ENCODE measurements around the gene ALPL. TPM values are rescaled to one million over a fixed set of nuclear protein-coding genes. Genes with fewer than 3 reads are reported as not detected.

The ALPL gene
- total RNA-seq, 1 experiment from 2014 or later: not detected

- Histone ChIP-seq H4K20me1 (ENCODE audit: insufficient read depth) (no peaks in the 10 kb centered on the region), H3K4me3 (no peak overlapping the region), H3K36me3 (ENCODE audit: low read depth) (no peaks in the 10 kb centered on the region), H3K79me2 (ENCODE audit: low read depth) (no peaks in the 10 kb centered on the region), H3K9me3 (ENCODE audit: insufficient read depth, low read depth) (no peaks in the 10 kb centered on the region), H3K4me1 (replicated peaks; ENCODE audit: insufficient read depth) (no peaks in the 10 kb centered on the region), H3K27me3 (ENCODE audit: insufficient read depth, low read depth) (no peaks in the 10 kb centered on the region), H3K27ac (no peak overlapping the region), H3F3A (ENCODE audit: insufficient read depth, low read depth) (no peaks in the 10 kb centered on the region), H2AFZ (no peak overlapping the region), H3K9me2 (ENCODE audit: insufficient read depth) (no peaks in the 10 kb centered on the region), H3K4me2 (no peak overlapping the region)
- POLR2A ChIA-PET (ENCODE audit: unreplicated experiment): no interaction called here
- CTCF ChIA-PET: no interaction called here
- no peak for DNase-seq
- no peak for TF ChIP-seq EZH2 (IDR thresholded peaks at IDR 0.05; ENCODE audit: low read depth)
- intact Hi-C loops (cut with micrococcal nuclease; ENCODE audit: unreplicated experiment): no loop called here
- no TSS peak for BruUV-seq (replicated peaks)
Measured at GRCh38 chr1:21534146-21534545, 24.9 kb downstream of the ALPL start.

- Histone ChIP-seq H3K4me3 (no peak overlapping the region), H3K27me3 (ENCODE audit: insufficient read depth, low read depth) (no peaks in the 10 kb centered on the region), H2AFZ (no peak overlapping the region), H3K9me3 (ENCODE audit: insufficient read depth, low read depth) (no peaks in the 10 kb centered on the region), H3K4me1 (replicated peaks; ENCODE audit: insufficient read depth) (no peaks in the 10 kb centered on the region), H3K27ac (no peak overlapping the region), H3K4me2 (no peak overlapping the region), H3K36me3 (ENCODE audit: low read depth) (no peaks in the 10 kb centered on the region), H3K9me2 (ENCODE audit: insufficient read depth) (no peaks in the 10 kb centered on the region), H3F3A (ENCODE audit: insufficient read depth, low read depth) (no peaks in the 10 kb centered on the region), H4K20me1 (ENCODE audit: insufficient read depth) (no peaks in the 10 kb centered on the region), H3K79me2 (ENCODE audit: low read depth) (no peaks in the 10 kb centered on the region)
- intact Hi-C loops (cut with micrococcal nuclease; ENCODE audit: unreplicated experiment): loop anchor here (1.0 kb wide), 1 partner anchor 165 kb away; no protein-coding TSS in a partner anchor
- CTCF ChIA-PET: interaction anchor here (0.8 to 1.0 kb wide), 2 partner anchors 36 to 165 kb away, joined by 3 read pairs; no protein-coding TSS in a partner anchor
- TF ChIP-seq CTCF (conservative IDR thresholded peaks at IDR 0.05): peak; percentile 59
- TF ChIP-seq EZH2 (IDR thresholded peaks at IDR 0.05; ENCODE audit: low read depth): no peak
- POLR2A ChIA-PET (ENCODE audit: unreplicated experiment): no interaction called here
- peak; percentile 32 to 43 for DNase-seq
- no TSS peak for BruUV-seq (replicated peaks)
Measured at GRCh38 chr1:21534674-21535378, 25.6 kb downstream of the ALPL start.

GRCh38 chr1:21536218-21536617 is 27.0 kb downstream of the ALPL start:
- POLR2A ChIA-PET (ENCODE audit: unreplicated experiment): no interaction called here
- BruUV-seq (replicated peaks): no TSS peak
- no peak for DNase-seq

More at GRCh38 chr1:21536218-21536617, 27.0 kb downstream of the ALPL start:
- H3K9me2 ChIP-seq (ENCODE audit: insufficient read depth): no peaks in the 10 kb centered on the region
- intact Hi-C loops (cut with micrococcal nuclease; ENCODE audit: unreplicated experiment): no loop called here
- H3F3A ChIP-seq (ENCODE audit: insufficient read depth, low read depth): no peaks in the 10 kb centered on the region
- no peak overlapping the region for H2AFZ ChIP-seq
- no peaks in the 10 kb centered on the region for H3K4me1 ChIP-seq (replicated peaks; ENCODE audit: insufficient read depth)
- no peak overlapping the region for H3K27ac ChIP-seq
- no peak for TF ChIP-seq CTCF (conservative IDR thresholded peaks at IDR 0.05)
- no peak for TF ChIP-seq EZH2 (IDR thresholded peaks at IDR 0.05; ENCODE audit: low read depth)
- H3K4me2 ChIP-seq: no peak overlapping the region
- H3K9me3 ChIP-seq (ENCODE audit: insufficient read depth, low read depth): no peaks in the 10 kb centered on the region
- no peaks in the 10 kb centered on the region for H3K36me3 ChIP-seq (ENCODE audit: low read depth)
- no peaks in the 10 kb centered on the region for H3K79me2 ChIP-seq (ENCODE audit: low read depth)
- H3K27me3 ChIP-seq (ENCODE audit: insufficient read depth, low read depth): no peaks in the 10 kb centered on the region
- no peak overlapping the region for H3K4me3 ChIP-seq
- CTCF ChIA-PET: no interaction called here
- no peaks in the 10 kb centered on the region for H4K20me1 ChIP-seq (ENCODE audit: insufficient read depth)
